GM04504 (cell line): ENCODE data around the gene SLC40A1.

Experiments
- DNase-seq: peaks from one replicate; pipeline ENCODE4 v3.0.0-alpha.2; 2012; ENCODE audit warnings: low read depth

Gene SLC40A1

DNA sequence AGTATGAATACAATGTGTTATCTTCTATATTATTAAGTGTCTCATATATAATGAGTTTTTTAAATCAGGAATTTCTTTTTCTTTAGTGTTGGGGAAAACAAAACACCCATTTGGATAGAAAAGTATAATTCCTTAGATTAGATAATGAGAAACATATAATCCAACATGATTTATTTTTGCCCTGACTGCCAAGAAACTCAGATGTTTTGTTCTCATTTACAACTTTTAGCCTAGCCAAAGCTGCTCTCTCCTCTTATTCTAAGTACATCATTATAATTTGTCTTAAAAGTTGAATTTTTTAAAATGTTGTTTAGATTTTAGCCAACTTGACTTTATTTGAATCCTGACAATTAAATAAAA lies 68.6 kb downstream of the SLC40A1 start:
- no peak for DNase-seq

DNA sequence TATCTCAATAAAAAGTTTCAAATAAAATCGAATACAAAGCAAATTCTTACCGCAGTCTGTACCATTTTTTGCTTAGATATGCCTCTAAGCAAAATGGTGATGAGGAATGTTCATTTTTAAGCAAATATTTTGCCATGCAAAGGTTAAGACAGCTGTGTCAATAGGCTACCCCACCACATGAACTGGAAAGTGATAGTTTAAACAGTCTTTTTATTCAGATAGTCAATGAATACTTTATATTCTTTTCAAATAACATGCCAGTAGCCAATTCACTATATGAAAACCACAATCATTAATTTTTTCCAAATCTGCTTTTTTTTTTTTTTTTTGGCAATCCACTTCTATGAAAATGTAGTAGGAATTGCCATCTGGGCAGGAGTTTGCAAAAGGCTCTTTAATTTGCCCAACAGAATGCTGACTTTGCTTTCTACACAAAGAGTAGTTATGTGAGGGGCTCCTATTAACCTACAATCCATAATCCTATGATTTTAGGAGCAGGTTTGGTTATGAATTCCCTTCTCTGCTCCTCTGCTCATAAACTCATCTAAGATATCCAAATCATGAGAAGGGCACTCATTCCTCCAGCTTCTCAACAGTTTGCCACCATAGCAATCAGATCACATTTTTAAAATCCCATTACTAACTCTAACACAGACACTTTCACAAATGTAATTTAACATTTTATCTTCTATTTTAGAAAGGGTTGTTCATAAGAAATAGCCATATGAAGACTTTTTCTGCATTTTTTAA lies 69.2 kb downstream of the SLC40A1 start:
- DNase-seq = no peak
